Muscle of leg (tissue), 11 donors: ENCODE results near the gene IL12RB1. TPM values are rescaled to one million over a fixed set of nuclear protein-coding genes. Genes with fewer than 3 reads are reported as not detected.

ENCODE experiments used
- DNase-seq: peaks from one replicate; pipeline ENCODE4 v3.0.0; 2013
- H3K27ac ChIP-seq: one replicate; pipeline ENCODE4 v1.5.1; 2013; ENCODE audit warnings: mild to moderate bottlenecking, low read length, control low read depth
- H3K27me3 ChIP-seq: one replicate; pipeline ENCODE4 v1.6.1; 2013; ENCODE audit warnings: low read length; ENCODE audit not compliant: control insufficient read depth, insufficient read depth
- H3K36me3 ChIP-seq: one replicate; pipeline ENCODE4 v1.6.1; 2013; ENCODE audit warnings: low read length; ENCODE audit not compliant: control insufficient read depth, insufficient read depth
- H3K4me1 ChIP-seq: one replicate; pipeline ENCODE4 v1.6.1; 2013; ENCODE audit warnings: low read length; ENCODE audit not compliant: control insufficient read depth, insufficient read depth
- H3K4me3 ChIP-seq: one replicate; pipeline ENCODE4 v1.5.1; 2013; ENCODE audit warnings: low read length, control low read depth
- H3K9me3 ChIP-seq: replicated peaks from 2 replicates; pipeline ENCODE4 v1.6.1; 2013; ENCODE audit warnings: low read depth, low read length; ENCODE audit not compliant: control insufficient read depth
- WGBS: methylation state at CpG from one replicate; pipeline ENCODE4 v1.1.5; 2013; ENCODE audit warnings: missing lambda C conversion rate; ENCODE audit not compliant: insufficient coverage; 5-methylcytosine and 5-hydroxymethylcytosine counted together
- polyA plus RNA-seq, 8 donors: library from polyadenylated mRNA; unstranded; fragments of 120-200 nt; gene quantifications; one replicate each; pipeline versions ENCODE4 v1.2.1 to v1.2.3, GENCODE V29; 2013; ENCODE audit warnings: inconsistent platforms in 1 of 8, low replicate concordance in 1 of 8; ENCODE audit not compliant: insufficient read length in 8 of 8, insufficient read depth in 1 of 8
- total RNA-seq: library from RNA; stranded (reverse); fragments of 120-200 nt; gene quantifications from one replicate; pipeline ENCODE4 v1.2.4, GENCODE V29; 2013

Gene IL12RB1
- total and polyA plus RNA-seq, 9 donors: 0.15 to 0.71 (median 0.31) TPM

DNA sequence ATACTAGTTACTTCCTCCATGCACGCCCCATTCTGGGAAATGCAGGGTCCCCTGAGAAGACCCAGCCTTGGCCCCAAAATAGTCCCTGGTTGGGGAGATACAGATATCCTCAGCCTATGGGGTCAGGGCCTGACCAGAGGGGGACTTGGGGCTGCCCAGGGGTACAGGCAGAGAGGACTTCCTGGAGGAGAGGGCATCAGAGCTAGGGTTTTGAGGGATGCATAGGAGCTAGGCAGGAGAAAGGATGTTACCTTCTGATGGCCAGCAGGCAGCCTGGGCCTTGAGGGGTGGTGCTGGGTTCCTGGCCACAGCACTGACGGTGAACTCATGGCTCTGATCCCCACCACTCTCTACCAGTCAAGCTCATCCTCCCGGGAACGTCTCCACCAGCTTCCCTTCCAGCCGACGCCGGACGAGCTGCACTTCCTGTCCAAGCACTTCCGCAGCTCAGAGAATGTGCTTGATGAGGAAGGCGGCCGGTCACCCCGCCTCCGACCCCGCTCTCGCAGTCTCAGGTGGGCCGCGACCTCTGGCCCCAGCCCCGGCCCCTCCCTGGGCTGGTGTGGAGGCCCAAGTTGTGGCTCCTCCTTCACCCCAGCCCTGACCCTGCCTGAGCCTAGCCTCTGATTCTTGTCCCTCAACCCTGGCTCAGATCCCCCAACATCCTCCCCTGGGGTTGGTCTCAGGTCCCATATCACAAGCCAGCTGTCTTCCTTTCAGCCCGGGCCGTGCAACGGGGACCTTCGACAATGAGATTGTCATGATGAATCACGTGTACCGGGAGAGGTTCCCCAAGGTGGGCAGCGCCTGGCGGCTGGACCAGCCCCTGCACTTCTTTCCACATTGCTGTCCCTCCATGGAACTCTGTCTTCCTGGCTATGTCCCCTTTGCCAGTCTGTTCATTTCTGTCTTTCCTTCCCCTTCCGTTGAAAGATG lies 36.4 kb upstream of the IL12RB1 start:
- H3K36me3 ChIP-seq: peaks cover 32% of the 10 kb centered on the region
- no peaks in the 10 kb centered on the region for H3K27me3 ChIP-seq
- H3K4me3 ChIP-seq: no peak overlapping the region
- WGBS: 71% methylated on average over 25 of the region's 27 CpGs
- H3K4me1 ChIP-seq: peaks cover 17% of the 10 kb centered on the region
- H3K27ac ChIP-seq: no peak overlapping the region
- peak; percentile 36 for DNase-seq
- H3K9me3 ChIP-seq: no peaks in the 10 kb centered on the region

DNA sequence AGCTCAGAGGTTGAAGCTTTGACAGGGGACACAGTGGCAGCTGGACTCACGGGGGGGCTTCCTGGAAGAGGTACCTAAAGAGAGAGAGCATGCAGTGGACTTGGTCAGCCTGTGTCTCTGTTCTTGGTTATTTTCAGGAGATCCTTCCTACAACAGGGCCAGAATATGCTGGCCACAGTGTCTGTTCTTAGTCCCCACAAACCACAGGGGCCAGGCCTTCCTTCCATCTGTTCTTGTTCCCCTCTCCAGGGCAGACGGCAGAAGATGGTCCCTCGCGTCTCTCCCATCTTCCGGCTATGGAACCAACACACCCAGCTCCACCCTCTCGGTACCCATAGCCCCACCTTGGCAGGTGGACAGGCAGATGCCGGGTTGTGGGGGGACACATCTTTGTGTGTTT lies 35.7 kb upstream of the IL12RB1 start:
- Histone ChIP-seq H3K9me3 (no peaks in the 10 kb centered on the region), H3K4me3 (no peak overlapping the region), H3K4me1 (peaks cover 20% of the 10 kb centered on the region), H3K27me3 (no peaks in the 10 kb centered on the region), H3K27ac (no peak overlapping the region), H3K36me3 (peaks cover 31% of the 10 kb centered on the region)
- no peak for DNase-seq
- 100% methylated on average over 1 of the region's 7 CpGs for WGBS

DNA sequence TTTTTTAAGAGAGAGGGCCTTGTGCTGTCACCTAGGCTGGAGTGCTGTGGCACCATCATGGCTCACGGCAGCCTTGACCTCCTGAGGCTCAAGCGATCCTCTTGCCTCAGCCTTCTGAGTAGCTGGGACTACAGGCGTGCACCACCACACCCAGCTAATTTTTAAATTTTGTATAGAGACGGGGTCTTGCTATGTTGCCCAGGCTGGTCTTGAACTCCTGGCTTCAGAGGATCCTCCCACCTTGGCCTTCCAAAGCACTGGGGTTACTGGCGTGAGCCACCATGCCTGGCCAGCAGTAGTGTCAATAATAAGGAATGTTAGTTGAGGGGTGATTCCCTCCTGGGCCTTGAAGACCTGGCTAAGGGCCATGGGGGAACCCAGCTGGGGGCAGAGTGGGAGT lies 34.4 kb upstream of the IL12RB1 start:
- DNase-seq: no peak
- 100% methylated on average over 1 of the region's 5 CpGs for WGBS
- no peaks in the 10 kb centered on the region for H3K9me3 ChIP-seq
- no peak overlapping the region for H3K4me3 ChIP-seq
- H3K27ac ChIP-seq: no peak overlapping the region
- peaks cover 30% of the 10 kb centered on the region for H3K36me3 ChIP-seq
- peaks cover 27% of the 10 kb centered on the region for H3K4me1 ChIP-seq
- H3K27me3 ChIP-seq: no peaks in the 10 kb centered on the region

DNA sequence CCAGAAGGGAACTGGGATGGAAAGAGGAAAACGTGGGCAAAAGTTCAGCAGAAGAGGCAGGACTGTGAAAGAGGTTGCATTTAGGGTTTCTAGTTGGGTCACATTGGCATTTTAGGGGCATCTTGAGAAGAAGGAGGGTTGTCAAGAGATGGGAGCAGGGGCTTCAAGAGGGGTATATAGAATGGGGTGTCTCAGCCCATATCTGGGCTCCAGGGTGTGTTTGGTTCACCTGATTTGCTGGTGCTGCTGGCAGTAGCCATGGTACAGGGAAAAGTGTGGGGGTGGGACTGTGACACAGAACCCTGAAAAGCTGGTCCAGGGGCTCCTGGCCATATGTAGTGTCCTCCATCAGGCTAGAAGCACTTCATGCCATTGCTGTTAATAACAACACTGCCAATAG lies 33.4 kb upstream of the IL12RB1 start:
- Histone ChIP-seq H3K27me3 (no peaks in the 10 kb centered on the region), H3K4me3 (no peak overlapping the region), H3K36me3 (peaks cover 27% of the 10 kb centered on the region), H3K4me1 (peaks cover 27% of the 10 kb centered on the region), H3K27ac (no peak overlapping the region), H3K9me3 (no peaks in the 10 kb centered on the region)
- 38% methylated on average over 1 of the region's 1 CpG for WGBS
- no peak for DNase-seq

DNA sequence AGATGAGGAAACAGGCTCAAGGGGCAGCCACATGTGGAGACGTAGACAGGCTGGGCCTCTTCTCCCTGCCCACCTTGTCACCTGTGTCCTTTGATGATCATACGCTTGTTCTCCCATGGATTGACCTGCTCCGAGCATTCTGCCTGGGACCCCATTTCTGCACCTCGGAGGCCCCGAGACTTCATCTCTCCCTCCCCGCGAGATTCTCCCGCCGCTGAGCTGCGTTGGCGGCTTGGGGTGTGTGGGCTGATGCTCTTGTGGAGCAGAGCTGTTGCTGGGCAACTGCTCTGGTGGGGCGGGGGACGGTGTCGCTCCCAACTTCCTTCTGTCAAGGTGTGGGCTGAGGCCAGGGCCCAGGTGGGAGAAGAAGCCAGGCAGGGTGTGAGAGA lies 33.0 kb upstream of the IL12RB1 start:
- Histone ChIP-seq H3K9me3 (no peaks in the 10 kb centered on the region), H3K4me3 (no peak overlapping the region), H3K4me1 (peaks cover 27% of the 10 kb centered on the region), H3K36me3 (peaks cover 27% of the 10 kb centered on the region), H3K27ac (no peak overlapping the region), H3K27me3 (no peaks in the 10 kb centered on the region)
- 65% methylated on average over 11 of the region's 14 CpGs for WGBS
- no peak for DNase-seq

DNA sequence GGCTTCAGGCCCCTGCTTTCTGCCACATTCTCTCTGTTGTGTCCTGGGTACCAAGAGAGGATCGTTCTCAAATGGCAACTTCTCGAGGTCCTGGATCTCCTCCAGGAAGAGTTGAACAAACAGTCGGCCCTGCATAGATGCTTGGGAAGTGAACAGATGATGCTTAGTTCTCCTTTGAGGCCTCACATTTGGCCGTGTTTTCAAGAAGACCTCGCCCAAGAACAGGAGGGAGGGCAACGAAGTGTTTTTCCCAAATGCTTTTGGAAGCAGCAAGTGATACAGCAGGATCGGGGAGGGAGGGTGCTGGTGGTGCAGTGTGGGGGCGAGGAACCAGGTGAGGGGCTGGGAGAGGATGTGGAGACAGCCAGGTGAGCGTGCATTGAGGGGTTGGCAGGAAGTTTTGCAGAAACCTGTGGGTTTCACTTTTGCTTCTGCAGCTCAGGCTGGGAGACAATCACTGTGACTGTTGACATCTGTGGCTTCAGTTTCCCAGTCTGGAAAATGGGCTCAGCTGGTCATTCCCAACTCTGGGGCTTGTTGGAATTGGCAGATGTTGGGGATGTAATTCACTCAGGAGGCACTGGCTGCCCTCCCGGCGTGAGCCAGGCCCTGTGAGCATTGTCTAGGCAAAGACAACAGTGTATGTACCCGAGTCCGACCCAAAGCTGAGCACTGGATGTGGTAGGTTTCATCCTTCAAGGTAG lies 32.4 kb upstream of the IL12RB1 start:
- 33% methylated on average over 13 of the region's 13 CpGs for WGBS
- H3K9me3 ChIP-seq: no peaks in the 10 kb centered on the region
- no peak overlapping the region for H3K27ac ChIP-seq
- peak; percentile 80 for DNase-seq
- H3K4me1 ChIP-seq: peaks cover 27% of the 10 kb centered on the region
- H3K36me3 ChIP-seq: peaks cover 22% of the 10 kb centered on the region
- H3K27me3 ChIP-seq: no peaks in the 10 kb centered on the region
- H3K4me3 ChIP-seq: no peak overlapping the region

DNA sequence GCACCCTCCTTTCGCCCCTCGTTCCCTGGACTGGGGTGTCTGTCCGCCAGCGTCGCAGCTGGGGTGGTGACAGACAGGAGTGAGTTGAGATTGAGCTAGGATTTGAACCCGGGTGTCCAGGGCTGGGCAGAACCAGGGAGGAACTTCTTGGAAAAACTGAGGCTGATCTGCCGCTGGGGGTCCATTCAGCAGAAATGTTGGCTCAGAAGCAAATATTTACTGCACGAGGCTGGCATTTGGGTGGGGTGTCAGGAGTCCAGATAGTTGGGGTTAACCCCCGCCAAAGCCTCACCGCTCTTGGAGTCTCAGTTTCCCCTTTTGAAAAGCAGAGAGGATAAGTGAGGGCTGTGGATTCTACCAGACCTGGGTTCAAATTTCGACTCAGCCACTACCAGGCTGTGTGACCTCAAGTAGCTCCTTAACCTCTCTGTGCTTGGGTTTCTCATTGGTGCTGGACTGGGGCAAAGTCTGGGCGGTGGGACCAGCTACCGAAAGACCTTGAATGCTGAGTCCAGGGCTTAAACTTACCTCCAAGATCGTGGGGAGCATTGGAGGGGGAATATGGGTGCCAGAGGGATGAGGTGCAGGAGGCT lies 31.8 kb upstream of the IL12RB1 start:
- 22% methylated on average over 14 of the region's 14 CpGs for WGBS
- Histone ChIP-seq H3K9me3 (no peaks in the 10 kb centered on the region), H3K4me1 (peaks cover 27% of the 10 kb centered on the region), H3K27me3 (no peaks in the 10 kb centered on the region), H3K4me3 (peak overlapping the region; percentile 61), H3K36me3 (peaks cover 15% of the 10 kb centered on the region), H3K27ac (no peak overlapping the region)
- no peak for DNase-seq

DNA sequence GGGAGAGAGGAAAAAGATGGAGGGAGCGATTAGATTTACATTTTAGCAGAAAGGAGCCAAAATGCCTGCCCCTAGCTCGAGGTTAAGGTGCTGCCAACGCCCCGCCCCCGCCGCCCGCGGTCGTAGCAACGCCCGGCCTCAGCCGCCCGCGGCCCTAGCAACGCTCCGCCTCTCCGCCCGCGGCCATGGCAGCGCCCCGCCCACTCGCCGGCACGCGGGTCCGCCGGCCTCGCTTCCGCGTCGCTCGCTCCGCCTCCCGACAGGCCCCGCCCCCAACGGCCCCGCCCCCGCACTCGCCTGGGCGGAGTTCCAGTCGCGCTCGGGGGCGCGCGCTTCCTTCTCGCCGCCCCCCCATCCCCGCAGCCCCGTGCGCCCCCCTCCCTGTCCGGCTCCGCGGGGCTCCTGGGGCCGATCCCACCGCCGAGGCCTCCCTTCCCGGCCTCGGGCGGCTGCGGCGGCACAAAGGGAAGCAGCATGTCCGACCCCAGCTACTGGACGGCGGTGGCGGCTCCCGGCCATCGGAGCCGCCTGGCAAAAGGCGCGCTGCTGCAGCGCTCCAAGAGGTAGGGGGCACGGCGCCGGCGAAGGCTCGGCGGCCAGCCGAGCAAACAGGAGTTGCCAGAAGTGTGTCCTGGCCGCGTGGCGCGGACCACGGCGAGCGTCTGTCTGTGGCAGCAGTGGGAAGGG lies 31.1 kb upstream of the IL12RB1 start:
- DNase-seq: peak; percentile 93
- Histone ChIP-seq H3K36me3 (peaks cover 9% of the 10 kb centered on the region), H3K4me1 (peaks cover 25% of the 10 kb centered on the region), H3K27me3 (no peaks in the 10 kb centered on the region), H3K27ac (peak overlapping the region; percentile 29), H3K9me3 (no peaks in the 10 kb centered on the region), H3K4me3 (peak overlapping the region; percentile 61)
- WGBS: under 1% methylated on average over 75 of the region's 86 CpGs

DNA sequence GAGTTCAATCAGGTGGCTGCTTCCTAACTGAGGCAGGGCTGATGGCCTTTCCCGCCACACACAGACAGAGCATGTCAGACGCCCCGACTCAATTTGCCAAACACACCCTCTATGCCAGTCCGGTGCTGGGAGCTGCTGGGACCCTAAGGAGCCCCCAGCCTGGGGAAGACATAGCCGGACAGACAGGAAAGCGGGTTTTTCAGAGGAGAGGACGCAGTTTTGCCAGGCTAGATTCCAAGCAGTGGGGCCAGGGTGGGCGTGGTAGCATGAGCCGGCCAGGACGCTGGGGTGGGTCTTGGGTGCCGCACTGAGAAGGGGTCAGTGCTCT lies 30.6 kb upstream of the IL12RB1 start:
- no peaks in the 10 kb centered on the region for H3K9me3 ChIP-seq
- peaks cover 27% of the 10 kb centered on the region for H3K4me1 ChIP-seq
- peak overlapping the region; percentile 44 for H3K4me3 ChIP-seq
- WGBS: 5% methylated on average over 8 of the region's 11 CpGs
- H3K36me3 ChIP-seq: peaks cover 8% of the 10 kb centered on the region
- H3K27ac ChIP-seq: no peak overlapping the region
- H3K27me3 ChIP-seq: no peaks in the 10 kb centered on the region
- DNase-seq: no peak

DNA sequence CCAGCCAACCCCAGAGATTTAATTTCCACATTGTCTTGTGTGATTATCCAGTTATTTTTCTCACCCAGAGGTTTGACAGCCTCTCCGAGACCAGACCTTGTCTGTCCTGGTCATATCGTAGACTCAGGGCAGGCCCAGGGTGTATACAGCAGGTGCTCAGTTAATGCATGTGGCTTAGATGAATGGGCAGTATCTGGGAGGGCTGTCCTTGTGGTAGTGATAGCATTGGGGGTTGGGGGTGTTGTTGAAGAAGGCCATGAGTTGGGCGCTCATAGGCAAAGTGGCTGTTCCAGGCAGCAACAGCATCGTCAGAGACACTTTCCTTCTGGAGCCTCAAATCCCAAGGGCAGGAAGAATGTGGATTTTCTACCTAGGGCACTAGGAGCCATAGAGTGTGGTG lies 27.7 kb upstream of the IL12RB1 start:
- no peak overlapping the region for H3K27ac ChIP-seq
- WGBS: 81% methylated on average over 4 of the region's 4 CpGs
- no peak overlapping the region for H3K4me3 ChIP-seq
- H3K9me3 ChIP-seq: no peaks in the 10 kb centered on the region
- peaks cover 17% of the 10 kb centered on the region for H3K27me3 ChIP-seq
- no peak for DNase-seq
- no peaks in the 10 kb centered on the region for H3K36me3 ChIP-seq
- H3K4me1 ChIP-seq: peaks cover 42% of the 10 kb centered on the region
